GM18507 (cell line): ENCODE measurements around the gene KLHL29.

Experiments
- DNase-seq: peaks from one replicate; pipeline ENCODE4 v3.0.0; 2011; ENCODE audit warnings: low read depth; ENCODE audit not compliant: insufficient read length; ENCODE audit errors: extremely low spot score
- FAIRE-seq: peaks from 2 replicates; lab custom pipeline; 2011; peaks lifted over from hg19 to GRCh38; lab: Jason Lieb, UNC

The KLHL29 gene

DNA sequence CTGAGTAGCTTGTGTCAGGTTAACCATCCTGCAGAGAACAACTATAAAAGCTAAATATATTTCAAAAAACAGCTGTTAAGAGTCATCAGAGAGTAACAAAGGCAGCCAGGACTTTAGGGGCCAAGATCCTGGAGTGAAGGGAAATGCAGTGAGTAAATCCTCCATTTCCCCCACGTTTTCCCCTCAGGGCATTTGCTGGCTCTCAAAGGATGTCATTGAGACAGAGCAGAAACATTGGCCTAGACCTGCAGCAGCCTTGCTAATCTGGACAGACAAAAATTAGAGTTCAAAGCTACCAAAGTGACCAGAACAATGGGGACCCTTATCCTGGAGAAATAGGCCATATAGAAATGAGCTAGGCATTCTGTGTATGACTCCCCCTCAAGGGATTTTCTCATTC is 21.1 kb upstream of the KLHL29 start:
- DNase-seq (no peak), FAIRE-seq (no peak)

DNA sequence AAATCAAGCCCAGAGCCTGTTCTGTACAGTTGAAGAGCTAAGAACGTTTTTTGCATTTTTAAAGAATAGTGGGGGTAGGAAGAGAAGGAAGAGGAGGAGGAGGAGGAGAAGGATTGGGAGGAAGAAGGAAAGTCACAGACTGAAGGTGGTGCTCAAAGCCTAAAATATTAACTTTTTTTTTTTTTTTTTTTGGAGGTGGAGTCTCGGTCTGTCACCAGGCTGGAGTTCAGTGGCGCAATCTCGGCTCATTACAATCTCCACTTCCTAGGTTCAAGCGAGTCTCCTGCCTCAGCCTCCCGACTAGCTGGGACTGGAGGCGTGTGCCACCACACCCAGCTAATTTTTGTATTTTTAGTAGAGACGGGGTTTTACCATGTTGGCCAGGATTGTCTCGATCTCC is 18.3 kb upstream of the KLHL29 start:
- no peak for FAIRE-seq
- DNase-seq: no peak

DNA sequence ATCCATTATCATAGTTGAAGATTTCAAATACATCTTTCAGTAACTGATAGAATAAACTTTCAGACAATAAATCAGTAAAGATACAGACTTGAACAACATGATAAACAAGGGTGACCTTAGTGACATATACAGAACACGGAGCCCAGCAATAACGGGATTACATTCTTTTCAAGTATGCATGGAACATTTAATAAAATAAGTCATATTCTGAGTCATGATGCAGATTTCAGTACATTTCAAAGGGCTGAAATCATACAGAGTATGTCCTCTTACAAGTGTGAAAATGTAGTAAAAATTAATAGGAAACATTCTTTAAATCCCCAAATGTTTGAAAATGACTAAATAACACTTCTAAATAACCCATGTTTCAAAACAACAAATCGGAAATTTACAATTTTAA is 17.2 kb upstream of the KLHL29 start:
- no peak for FAIRE-seq
- DNase-seq: no peak

DNA sequence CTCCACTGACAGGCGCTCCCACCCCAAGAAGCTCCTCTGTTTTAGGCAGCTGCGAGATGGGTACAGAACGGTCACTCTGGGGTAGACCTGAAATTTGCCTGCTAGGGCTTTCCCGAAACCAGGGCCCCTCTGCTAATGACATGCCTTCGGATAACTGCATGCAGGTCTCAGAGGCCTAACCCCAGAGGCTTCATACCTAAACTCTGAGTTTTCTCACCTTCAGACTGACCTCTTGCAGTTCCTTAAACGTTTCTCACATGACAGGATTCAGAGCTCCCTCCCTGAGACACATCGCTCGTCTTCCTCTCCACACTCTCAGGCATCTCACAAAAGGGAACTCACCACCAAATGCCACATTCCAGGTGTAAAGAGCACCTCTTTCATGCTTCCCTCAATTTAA is 11.3 kb upstream of the KLHL29 start:
- DNase-seq: no peak
- no peak for FAIRE-seq

DNA sequence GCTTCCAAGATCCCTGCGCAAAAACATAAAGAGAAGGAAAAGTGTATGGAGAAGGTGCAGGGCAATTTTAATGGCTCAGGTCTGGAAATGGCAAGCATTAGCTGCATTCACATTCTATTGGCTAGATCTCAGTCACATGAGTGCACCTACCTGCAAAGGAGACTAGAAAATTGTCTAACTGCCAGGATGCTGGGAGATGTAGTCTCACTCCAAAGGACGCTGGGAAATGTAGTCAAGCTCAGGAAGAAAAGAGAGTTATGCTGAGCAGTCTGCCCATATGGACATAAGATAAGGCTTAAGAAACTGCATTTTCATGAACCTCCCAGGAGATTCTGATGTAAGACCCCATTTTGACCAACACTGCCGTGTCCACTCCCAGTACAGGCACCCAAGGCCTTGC is 9.5 kb upstream of the KLHL29 start:
- FAIRE-seq: peak; percentile 46
- no peak for DNase-seq

DNA sequence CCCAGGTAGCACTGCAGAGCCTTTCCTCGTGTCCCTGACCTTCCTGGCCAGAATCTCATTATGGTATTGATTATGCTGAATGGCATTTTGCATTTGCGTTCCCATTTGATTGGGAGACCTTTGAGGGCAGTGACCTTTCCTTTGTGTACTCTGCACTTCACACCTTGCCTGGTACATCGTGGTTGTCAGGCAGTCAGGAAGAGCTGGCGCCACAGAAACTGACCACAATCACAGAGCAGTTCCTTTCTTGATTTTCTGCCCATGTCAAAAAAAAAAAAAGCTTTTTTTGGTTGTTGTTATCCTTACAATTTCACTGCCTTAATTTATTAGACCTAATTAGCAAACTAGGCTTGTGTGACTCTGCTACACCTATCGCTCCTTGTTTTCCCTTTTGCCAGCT is 8.9 kb upstream of the KLHL29 start:
- FAIRE-seq (no peak), DNase-seq (no peak)

DNA sequence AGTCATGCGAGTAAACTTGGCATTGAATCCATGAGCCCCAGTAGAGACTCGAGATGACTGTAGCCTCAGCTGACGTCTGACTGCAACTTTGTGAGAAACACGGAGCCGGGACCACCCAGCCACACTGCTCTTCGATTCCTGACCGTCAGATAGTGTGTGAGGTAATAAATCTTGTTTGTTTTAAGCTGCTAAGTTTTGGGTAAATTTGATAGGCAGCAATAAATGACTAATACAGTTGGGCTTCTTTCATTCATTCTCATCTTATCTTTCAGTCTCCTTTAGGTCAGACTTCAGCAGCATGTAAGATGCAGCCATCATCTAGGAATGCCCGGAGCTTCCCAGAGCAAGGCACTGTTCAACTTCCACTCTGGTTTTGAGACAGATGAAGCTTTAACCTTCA is 8.0 kb upstream of the KLHL29 start:
- FAIRE-seq (no peak), DNase-seq (no peak)

DNA sequence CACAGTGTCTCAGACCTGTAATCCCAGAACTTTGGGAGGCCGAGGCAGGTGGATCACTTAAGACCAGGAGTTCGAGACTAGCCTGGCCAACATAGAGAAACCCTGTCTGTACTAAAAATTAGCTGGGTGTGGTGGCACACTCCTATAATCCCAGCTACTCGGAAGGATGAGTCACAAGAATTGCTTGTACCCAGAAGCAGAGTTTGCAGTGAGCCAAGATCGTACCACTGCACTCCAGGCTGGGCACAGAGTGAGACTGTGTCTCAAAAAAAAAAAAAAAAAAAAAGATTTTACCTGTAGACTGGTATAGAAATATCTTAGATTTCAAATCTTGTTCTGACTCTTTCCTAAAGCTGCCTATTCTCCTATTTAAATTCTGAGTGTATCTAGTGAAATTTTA is 7.2 kb upstream of the KLHL29 start:
- FAIRE-seq (no peak), DNase-seq (no peak)

DNA sequence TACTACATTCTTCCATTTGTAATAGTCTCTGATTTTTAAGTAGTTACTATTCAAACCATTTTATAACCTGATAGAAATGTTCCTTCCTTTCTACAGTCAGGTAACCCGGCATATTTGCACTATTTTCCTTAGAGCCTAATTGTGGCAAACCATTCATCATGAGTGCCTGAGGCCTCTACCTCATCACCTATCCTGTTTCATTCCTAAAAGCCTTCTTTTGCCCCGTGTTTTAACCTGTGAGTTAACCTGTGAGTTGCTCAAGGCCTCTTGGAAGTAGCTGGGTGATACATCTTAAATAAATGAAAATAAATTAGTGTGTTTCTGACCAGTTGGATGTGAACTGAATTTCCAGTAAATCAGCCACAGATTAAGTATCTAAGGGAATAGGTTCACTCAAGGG is 6.5 kb upstream of the KLHL29 start:
- DNase-seq: no peak
- FAIRE-seq: no peak

DNA sequence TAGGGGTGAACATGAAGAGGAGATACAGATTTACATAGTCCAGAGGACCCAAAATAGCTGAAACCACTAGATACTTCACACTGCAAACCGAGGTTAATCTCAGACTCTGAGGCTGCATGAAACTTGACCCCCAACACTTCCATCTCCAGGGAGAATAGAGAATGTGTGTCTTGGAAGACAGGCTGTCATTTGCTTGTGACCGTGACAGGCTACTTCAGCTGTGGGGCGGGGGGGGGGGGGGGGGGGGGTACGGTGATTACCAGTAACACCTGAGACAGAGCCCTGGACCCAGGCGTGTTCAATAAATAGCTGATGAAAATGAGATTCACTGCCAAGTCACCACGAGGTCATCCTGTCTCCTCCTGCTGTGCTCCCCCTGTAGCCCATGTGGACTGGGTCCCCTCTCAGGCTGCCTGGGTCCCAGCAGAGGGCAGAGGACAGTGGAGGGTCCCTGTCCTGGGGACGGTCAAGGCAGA is 5.7 kb upstream of the KLHL29 start:
- FAIRE-seq (peak; percentile 82), DNase-seq (no peak)

DNA sequence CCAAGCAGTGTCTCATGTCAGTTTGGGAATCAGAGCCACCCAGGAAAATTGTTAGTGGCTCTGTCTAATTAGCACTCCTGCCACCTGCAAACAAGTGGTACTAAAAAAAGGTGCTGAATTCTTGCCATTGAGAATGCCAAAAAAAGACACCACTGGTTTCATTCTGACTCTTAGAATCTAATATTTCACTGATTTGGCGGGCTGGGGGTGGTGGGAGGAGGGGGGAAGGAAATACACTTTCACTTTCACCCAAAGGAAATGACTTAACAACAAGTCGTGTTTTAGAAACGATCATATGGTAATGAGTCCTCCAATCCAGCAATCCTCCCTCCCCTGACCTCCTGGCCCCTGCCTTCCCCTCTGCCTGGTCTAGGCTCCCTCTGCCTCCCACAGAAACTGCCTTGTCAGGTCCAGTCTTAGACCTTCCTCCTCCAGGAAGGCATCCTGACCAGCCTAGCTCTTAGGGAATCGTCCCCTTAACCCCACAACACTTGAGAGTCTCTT is 4.4 kb upstream of the KLHL29 start:
- FAIRE-seq: peak; percentile 92
- peak; percentile 50 for DNase-seq

DNA sequence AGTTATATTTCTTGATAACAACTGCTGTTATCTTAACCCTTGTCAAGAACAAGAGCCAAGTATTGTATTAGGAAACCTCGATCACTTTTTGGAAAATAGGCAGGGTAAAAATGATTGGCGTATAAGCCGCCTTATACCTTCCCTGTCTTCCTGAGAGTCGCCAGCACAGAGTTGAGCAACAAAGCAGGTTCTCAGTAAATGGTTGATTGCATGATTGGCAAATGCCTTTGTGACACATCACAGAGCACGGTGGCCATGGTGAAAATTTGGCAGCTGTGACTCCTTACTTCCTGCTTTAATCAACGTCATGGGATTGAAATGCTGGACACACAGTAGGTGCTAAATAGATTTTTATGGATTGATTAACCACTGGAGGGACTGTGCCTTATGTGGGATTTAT is 3.9 kb upstream of the KLHL29 start:
- FAIRE-seq: peak; percentile 58
- DNase-seq: no peak

DNA sequence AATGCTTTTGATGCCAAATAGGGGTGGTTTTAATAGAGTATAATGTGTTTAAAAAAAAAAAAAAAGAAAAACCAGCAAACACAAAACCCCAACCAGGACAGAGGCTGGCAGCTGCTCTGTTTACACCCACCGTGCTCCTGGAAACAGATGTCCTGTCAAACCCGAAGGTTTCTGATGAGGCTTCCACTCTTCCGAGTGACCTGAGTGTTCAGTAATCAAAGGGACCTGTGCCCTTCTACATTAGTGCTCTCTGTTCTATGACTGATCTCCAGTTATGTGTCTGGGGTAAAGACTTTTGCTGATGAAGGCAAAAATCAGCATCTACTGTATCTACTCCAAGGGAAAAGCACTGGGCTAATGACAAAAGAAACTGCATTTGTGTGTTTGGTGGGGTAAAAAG is 3.5 kb upstream of the KLHL29 start:
- DNase-seq: no peak
- no peak for FAIRE-seq

DNA sequence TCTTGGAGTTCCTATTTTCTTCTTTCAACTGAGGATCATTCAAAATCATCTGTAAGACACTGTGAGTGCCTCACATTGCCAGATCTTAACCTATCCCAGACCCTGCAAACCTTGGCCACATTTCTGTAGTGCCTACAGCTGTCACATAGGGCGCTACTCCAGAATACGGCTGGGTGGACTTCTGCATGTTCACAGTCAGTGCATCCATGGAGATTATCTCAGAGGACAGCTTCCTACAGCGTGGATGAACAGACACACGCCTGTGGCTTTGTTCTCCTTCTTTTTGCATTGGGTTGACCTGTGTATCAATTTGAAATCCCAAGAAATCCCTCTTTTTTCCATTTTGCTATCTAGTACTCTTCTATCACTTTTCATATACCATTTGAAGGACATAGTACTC is 1.9 kb upstream of the KLHL29 start:
- FAIRE-seq: no peak
- no peak for DNase-seq

DNA sequence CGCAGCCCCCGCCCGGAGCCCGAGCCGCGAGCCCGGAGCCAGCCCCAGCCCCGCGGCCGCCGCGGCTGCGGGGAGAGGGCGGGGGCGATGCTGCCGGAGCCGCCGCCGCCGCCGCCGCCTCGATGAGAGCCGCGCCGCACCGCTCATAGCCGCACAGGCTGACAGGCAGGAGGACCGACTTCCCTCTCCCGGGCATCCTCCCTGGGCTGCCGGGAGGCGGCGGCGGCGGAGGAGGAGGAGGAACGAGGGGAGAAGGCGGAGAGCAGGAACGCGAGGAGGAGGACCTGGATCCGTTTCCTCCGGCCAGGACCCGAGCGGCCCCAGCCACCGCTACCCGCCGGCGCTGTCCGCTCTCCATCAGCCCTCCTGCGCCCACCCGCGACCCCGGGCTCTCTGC is 370 bp downstream of the KLHL29 start:
- FAIRE-seq (no peak), DNase-seq (no peak)

DNA sequence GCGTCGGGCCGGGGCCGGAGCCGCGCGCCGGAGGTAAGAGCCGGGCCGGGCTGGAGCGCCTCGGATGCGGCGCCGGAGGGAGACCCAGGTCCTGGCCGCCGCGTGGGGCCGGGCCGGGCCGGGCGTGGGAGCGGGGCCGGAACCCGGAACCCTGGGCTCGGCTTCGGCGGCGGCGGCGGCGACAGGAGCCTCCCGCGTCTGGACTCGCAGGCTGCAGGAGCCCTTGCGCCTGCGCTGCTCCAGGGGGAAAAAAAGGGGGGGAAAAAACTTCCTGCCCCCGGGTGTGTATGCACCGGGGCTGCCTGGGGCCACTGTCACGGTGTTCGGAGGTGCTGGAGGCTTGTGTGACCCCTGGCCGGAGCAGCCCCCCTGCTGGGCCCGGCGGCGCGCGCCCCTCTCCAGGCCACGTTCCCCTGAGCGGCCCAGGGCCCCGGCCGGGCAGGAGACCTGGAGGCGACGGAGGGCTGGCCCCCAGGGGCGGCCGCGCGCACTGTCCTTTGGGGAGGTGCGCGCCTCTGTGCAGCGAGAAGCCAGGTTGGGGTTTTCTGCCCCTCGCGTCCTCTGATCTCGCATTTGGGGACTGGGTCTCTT is 864 bp downstream of the KLHL29 start:
- no peak for FAIRE-seq
- no peak for DNase-seq

DNA sequence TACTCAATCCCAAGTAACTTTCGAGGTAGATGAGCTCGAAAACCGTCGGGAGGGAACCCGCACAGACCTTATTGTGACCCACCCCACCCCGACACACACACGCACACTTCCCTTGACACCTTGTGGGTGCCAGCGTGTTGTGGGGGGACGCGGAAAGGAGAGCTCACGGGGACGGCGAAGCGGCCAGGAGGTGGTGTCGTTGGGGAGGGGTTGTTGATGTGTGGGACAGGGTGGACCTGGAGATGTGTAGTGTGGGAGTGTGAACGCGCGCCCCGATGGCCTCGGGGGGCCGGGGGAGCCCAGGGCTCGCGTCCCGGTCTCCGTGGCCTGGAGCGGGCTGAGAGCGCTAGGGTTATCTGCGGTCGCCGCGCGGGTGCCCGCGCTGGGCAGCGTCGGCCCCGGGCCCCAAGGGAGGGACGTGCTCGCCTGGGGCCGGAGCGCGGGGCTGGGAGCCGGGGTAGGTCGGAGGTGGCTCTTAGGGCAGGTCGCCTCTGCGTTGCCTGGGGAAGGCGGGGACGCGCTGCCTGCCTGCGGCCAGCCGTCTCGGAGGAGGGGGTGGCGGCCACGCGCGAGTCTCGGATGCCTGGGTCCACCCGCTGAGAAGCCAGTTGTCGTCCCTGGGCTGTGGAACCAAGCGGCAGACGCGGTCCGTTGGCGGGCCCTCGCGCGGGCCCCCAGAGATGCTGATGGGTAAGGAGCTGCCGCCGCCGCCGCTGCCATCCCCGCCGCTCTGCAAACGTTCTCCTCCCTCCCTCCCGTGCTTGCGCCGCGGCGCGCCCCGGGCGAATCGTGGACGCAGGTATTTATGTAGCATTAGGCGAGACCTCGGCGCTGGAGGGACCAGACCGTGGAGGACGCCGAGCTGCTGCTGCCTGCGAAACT is 1.6 kb downstream of the KLHL29 start:
- no peak for DNase-seq
- FAIRE-seq: no peak

DNA sequence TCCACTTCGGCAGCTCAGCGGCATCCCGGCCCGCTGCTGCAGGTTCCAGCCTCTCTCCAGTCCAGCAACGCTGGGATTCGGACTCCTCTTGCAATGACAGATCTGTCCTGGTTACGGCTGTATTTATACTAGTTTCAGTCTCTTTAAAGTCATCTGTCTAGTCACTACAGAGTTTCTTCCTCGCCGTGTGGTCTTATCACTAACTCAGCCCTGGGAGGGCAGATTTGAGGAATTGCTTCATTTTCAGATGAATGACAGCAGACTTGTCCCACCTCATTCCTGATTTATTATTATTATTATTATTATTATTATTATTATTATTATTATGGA is 2.2 kb downstream of the KLHL29 start:
- DNase-seq (no peak), FAIRE-seq (no peak)

DNA sequence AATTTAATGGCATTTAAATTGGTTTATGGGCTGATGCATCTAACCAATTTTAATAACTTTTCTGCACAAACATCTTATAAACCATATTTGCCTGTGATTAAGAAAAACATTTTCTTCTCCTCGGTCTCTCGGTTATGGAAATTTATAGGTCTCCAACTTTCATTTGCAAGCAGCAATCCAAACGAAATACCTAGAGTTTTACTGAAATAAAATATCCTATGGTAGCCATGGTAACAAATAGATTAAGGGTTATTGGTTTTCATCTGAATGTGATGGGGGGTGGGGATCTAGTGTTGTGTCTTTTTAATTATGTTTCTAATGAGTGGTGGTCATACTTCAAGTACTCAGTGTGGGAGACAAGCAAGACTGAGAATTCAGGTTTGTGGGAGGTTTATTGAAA is 2.9 kb downstream of the KLHL29 start:
- FAIRE-seq (no peak), DNase-seq (no peak)

DNA sequence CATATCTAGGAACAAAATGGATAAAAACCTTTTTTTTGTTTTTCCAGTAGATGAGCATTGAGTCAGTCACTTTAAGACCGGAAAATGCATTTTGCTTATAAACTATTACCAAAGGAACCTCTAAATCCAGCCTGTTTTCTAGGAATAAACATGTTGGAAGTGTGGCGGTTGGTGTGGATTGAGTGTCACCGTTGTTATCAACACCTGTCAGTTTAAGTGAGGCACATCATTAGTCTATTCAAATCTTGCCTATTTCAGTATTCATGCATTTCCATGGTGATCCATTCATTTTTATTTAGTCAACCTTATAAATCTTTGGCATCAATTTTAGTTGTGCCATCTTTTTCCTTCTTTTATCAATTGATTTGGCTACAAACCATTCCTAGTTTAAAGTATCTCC is 3.3 kb downstream of the KLHL29 start:
- FAIRE-seq: no peak
- no peak for DNase-seq
